HCEC 1CT (cell line): ENCODE results near the gene TIMM17B.
A peak's percentile ranks its signal among the peaks of the same experiment; 100 is the strongest.
"Not testable (repeated sequence)": the region's sequence is repeated elsewhere in the genome, so short reads cannot be mapped to it uniquely, and the experiment has no call there.

Experiments used
- DNase-seq: peaks from one replicate; pipeline ENCODE4 v3.0.0-alpha.2; 2017

Gene TIMM17B

GRCh38 chrX:48893556-48894348, 3.8 kb downstream of the TIMM17B start:
- no peak for DNase-seq

DNA sequence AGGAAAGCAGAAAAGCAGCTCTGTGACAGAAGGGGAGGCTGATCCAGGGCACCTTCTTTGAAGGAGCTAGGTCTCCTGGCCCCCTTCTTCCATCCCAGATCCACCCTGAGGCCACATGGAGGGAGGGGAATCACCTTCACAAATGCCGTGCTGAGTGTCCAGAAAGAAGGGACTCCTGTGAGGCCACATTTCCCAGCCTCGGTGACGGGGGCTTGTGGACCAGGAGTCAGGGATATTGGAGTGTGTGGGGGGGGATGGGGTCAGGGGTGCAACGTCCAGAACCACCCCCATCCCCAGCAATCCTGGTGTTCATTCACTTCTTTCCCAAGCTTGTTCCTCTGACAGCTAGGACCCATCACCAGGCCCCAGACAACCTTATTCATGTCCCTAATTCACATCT, 4.7 kb downstream of the TIMM17B start:
- DNase-seq, result no peak

GRCh38 chrX:48891402-48892288, 5.9 kb downstream of the TIMM17B start:
- DNase-seq, result peak; percentile 78

DNA sequence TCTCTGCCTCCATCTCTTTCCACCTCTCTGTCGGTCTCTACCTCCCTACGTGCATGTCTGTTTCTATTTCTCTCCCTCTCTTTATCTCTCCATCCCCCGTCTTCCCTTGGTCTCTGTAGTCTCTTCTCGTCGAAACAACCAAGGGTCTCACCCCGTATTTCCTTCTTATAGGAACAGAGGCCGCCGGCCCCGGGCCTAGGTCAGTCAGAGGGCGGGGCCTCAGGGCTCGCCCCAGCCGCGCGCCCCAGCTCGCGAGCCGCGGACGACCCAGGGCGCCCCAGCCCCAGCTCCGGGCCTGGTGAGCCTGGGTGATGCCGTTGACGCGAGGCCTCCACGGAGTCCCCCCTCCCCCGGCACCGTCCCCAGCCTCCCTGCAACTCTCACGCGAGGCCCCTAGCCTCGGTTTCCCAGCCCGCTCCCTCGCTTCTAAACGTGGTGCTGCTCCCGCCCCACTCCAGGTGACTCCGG, 6.6 kb downstream of the TIMM17B start:
- no peak for DNase-seq

DNA sequence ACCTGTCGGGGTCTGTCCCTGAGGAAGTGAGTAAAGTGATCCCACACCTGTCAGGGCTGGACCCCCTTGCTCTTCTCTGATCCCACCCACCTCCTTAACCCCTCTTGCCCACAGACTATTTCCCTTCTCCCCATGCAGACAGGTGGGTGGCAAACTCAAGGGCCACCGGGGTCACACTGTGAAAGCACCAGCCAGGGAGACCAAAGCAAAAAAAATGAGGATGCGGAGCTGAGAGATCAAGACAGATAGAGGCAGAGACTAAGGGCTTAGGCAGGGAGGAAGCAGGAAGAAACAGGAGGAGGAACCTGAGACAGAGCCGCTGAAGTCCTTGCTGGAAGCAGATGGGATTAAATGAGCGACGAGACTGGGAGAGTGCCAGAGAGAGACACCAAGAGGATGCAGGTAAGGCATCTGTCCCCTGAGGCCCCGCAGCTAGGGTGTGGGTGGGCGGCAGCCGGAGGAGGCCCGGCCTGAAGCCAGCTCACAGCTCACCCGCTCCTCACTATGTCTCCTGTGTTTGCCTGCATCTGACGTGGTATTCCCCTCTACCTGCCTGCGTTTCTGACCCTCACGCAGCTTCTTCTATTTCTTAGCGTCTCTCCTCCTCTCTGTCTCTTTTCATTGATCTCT, 7.2 kb downstream of the TIMM17B start:
- no peak for DNase-seq

- not testable (repeated sequence) for DNase-seq
These were observed 11.0 kb downstream of the TIMM17B start for GRCh38 chrX:48886586-48886985.

DNA sequence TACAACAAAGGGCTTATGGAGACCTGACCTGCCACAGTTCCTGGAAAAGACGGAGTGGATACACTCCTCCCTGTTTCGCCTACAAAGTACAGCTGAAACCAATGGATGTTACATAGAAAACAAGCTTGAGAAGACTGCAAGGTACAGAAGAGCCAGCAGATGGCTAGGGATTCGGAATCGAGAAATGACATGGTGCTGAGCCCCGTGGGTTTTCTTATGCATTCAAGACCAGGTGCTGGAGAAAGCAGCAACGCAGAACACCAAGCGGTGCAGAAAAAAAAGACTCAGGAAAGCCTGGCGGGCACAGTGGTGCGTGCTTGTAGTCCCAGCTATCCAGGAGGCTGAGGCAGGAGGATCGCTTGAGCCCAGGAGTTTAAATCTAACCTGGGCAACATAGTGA, 13.8 kb downstream of the TIMM17B start:
- DNase-seq, result no peak

- not testable (repeated sequence) for DNase-seq
These were observed 20.6 kb downstream of the TIMM17B start for GRCh38 chrX:48876944-48877343.

GRCh38 chrX:48872017-48872416, 25.6 kb downstream of the TIMM17B start:
- not testable (repeated sequence) for DNase-seq

DNA sequence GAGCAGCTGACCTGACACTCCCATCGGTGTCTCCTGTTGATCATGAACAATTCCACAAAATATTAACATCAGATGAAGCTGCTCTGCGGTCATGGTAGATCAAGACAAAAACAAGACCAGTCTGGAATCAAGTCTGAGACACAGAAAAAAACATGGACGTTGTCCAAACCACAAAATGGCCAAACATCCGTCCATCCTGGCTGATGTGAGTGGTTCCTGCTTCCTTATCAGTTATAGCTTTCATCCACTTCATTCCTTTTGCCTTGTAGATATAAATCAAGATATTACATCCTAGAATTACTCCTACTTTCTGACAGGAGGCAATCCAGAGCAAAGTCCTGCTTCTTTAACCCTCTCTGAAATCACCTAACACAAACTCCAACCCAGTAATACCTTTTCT, 33.4 kb downstream of the TIMM17B start:
- peak; percentile 3 for DNase-seq

GRCh38 chrX:48854898-48855297, 42.7 kb downstream of the TIMM17B start:
- DNase-seq, result peak; percentile 13

- not testable (repeated sequence) for DNase-seq
These were observed 43.3 kb downstream of the TIMM17B start for GRCh38 chrX:48854121-48854804.

- DNase-seq, result not testable (repeated sequence)
These were observed 44.1 kb downstream of the TIMM17B start for GRCh38 chrX:48853494-48853893.

DNA sequence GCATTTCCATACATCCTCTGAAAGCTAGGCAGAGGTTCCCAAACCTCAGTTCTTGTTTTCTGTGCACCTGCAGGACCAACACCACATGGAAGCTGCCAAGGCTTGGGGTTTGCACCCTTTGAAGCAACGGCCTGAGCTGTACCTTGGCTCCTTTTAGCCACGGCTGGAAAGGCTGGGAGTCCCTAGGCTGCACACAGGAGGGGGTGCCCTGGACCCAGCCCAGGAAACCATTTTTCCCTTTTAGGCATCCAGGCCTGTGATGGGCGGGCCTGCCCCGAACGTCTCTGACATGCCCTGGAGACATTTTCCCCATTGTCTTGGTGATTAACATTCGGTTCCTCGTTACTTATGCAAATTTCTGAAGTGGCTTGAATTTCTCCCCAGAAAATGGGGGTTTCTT, 44.7 kb downstream of the TIMM17B start:
- DNase-seq, result no peak

DNA sequence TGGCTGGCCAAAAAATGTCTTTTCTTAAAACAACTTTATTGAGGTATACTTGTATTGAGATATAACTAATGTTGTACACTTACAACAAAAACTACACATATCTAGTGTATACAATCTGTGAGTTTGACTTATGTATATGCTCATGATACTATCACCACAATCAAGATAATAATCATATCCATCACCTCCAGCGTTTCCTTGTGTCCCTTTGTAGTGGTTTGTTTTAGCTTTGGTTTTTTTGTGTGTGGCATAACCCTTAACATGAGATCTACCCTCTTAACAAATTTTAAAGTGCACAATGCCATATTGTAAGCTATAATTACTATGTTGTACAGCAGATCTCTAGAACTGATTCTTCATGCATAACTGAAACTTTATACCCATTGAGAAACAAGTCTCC, 48.7 kb downstream of the TIMM17B start:
- no peak for DNase-seq
